Mesendoderm (in vitro differentiated cells): Measurements from ENCODE around the gene NOLC1.
"Not testable (repeated sequence)": the region's sequence is repeated elsewhere in the genome, so short reads cannot be mapped to it uniquely, and the experiment has no call there.

Experiments used
- DNase-seq: peaks from one replicate; pipeline ENCODE4 v3.0.0; 2013
- H2AK5ac ChIP-seq: 2 replicates; pipeline ENCODE4 v1.6.1; 2013; ENCODE audit warnings: low read length, inconsistent platforms
- H2BK120ac ChIP-seq: 2 replicates; pipeline ENCODE4 v1.6.1; 2013; ENCODE audit warnings: low read depth, mild to moderate bottlenecking, low read length, moderate library complexity, mixed read lengths
- H2BK15ac ChIP-seq: replicated peaks from 2 replicates; pipeline ENCODE4 v1.6.1; 2013; ENCODE audit warnings: low read depth, mild to moderate bottlenecking, moderate library complexity
- H2BK5ac ChIP-seq: 2 replicates; pipeline ENCODE4 v1.6.1; 2013; ENCODE audit warnings: low read length, inconsistent platforms
- H3K18ac ChIP-seq: 2 replicates; pipeline ENCODE4 v1.6.1; 2013; ENCODE audit warnings: mild to moderate bottlenecking, low read length, mixed read lengths
- H3K23ac ChIP-seq: one replicate; pipeline ENCODE4 v1.6.1; 2013; ENCODE audit warnings: low read length
- H3K27ac ChIP-seq: 2 replicates; pipeline ENCODE4 v1.5.1; 2013; ENCODE audit warnings: low read depth, mild to moderate bottlenecking, inconsistent platforms, low read length, moderate library complexity
- H3K27me3 ChIP-seq: 2 replicates; pipeline ENCODE4 v1.6.1; 2013; ENCODE audit warnings: low read length, control low read depth, mild to moderate bottlenecking, inconsistent platforms; ENCODE audit not compliant: insufficient read depth, poor library complexity
- H3K36me3 ChIP-seq: 2 replicates; pipeline ENCODE4 v1.6.1; 2013; ENCODE audit warnings: low read length, inconsistent platforms; ENCODE audit not compliant: control insufficient read depth, insufficient read depth
- H3K4ac ChIP-seq: one replicate; pipeline ENCODE4 v1.6.1; 2013; ENCODE audit warnings: low read depth, mild to moderate bottlenecking, low read length, moderate library complexity
- H3K4me1 ChIP-seq: 2 replicates; pipeline ENCODE4 v1.6.1; 2013; ENCODE audit warnings: low read depth, low read length, inconsistent platforms; ENCODE audit not compliant: control insufficient read depth
- H3K4me2 ChIP-seq: 2 replicates; pipeline ENCODE4 v1.6.1; 2013; ENCODE audit warnings: low read length
- H3K4me3 ChIP-seq: 2 replicates; pipeline ENCODE4 v1.5.1; 2013; ENCODE audit warnings: mild to moderate bottlenecking, low read length
- H3K56ac ChIP-seq: one replicate; pipeline ENCODE4 v1.6.1; 2013; ENCODE audit warnings: low read length
- H3K79me1 ChIP-seq: 2 replicates; pipeline ENCODE4 v1.6.1; 2013; ENCODE audit warnings: low read length, inconsistent platforms
- H3K79me2 ChIP-seq: 2 replicates; pipeline ENCODE4 v1.6.1; 2013; ENCODE audit warnings: mild to moderate bottlenecking, low read length; ENCODE audit not compliant: control insufficient read depth, insufficient read depth
- H3K9ac ChIP-seq: 2 replicates; pipeline ENCODE4 v1.6.1; 2013; ENCODE audit warnings: low read length, inconsistent platforms
- H4K5ac ChIP-seq: one replicate; pipeline ENCODE4 v1.6.1; 2013; ENCODE audit warnings: low read length
- H4K8ac ChIP-seq: one replicate; pipeline ENCODE4 v1.6.1; 2013; ENCODE audit warnings: low read depth, mild to moderate bottlenecking, control low read depth, low read length, moderate library complexity
- WGBS: extraction: QIAGEN DNeasy Blood & Tissue Kit; methylation state at CpG from one replicate; pipeline ENCODE4 v1.1.7; 2013; ENCODE audit warnings: low lambda C conversion rate, missing lambda C conversion rate; ENCODE audit not compliant: insufficient coverage; ENCODE audit errors: extremely low coverage; 5-methylcytosine and 5-hydroxymethylcytosine counted together

NOLC1 gene

DNA sequence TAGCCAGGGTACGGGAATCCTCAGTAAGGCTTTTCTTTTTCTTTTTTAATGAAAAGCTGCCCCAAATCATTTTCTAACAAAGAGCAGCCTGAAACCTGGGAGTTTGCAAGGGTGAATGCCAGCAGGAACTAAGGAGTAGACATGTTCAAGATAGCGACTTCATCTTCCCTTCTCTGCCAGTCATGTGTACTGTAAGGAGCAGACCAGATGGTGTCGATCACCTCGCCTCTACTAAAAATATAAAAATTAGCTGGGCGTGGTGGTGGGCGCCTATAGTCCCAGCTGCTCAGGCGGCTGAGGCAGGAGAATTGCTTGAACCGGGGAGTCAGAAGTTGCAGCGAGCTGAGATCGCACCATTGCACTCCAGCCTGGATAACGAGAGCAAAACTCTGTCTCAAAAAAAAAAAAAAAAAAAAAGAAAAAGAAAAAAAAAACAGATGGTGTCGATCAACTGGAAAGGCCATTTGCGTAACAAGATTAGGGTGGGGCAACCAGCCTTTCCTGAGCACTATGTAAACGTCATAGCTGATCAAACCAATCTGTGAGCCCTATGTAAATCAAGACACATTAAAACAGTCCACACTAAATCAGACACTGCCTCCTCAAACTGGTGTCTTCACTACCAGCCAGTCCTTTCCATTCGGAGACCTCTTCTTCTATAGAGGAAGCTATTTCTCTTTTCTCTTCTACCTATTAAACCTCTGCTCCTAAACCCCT is 33.8 kb downstream of the NOLC1 start:
- Histone ChIP-seq H3K4me3 (no peak overlapping the region), H2AK5ac (no peak overlapping the region), H2BK5ac (no peak overlapping the region), H2BK120ac (no peak overlapping the region), H3K4me2 (no peak overlapping the region), H3K18ac (no peak overlapping the region), H3K9ac (no peak overlapping the region), H3K4ac (no peak overlapping the region), H3K23ac (no peak overlapping the region), H3K27ac (no peak overlapping the region), H3K36me3 (no peaks in the 10 kb centered on the region), H3K4me1 (no peaks in the 10 kb centered on the region), H3K79me2 (no peaks in the 10 kb centered on the region), H4K5ac (no peak overlapping the region), H2BK15ac (no peak overlapping the region), H3K79me1 (no peaks in the 10 kb centered on the region), H3K56ac (no peak overlapping the region), H4K8ac (no peak overlapping the region), H3K27me3 (no peaks in the 10 kb centered on the region)
- no CpG with 5 or more reads among the region's 15 CpGs for WGBS
- no peak for DNase-seq

DNA sequence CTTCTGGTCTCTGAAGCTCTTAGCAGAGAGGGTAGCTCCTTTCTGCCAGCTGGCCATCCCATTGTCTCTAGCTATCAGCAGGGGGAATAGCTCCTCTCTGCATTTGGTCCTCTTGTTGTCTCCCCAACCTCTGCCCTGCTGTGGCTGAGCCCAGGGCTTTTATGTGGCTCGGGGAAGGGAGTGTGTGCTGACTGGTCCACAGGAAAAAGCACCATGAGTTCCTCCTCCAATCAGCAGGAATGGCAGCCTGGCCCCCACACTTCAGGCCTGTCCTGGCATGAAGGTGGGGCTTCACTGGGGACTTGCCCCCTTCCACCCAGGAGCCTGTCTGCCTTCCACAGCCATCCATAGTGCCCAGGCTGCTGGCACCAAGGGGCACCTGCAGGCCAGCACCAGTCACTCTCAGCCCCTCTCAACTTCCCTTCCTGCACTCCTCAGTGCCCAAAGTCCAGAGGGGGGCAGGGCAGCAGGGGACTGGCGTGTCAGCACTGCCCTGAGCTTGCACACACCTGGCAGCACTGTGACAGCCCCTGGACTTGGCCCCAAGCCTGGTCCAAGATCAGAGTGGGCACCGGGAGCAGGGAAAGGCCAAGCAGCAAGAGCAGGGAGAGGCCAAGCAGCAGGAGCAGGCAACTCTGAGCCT is 36.2 kb downstream of the NOLC1 start:
- Histone ChIP-seq H3K9ac (no peak overlapping the region), H4K5ac (no peak overlapping the region), H3K56ac (no peak overlapping the region), H2BK15ac (no peak overlapping the region), H3K79me2 (no peaks in the 10 kb centered on the region), H3K4me1 (no peaks in the 10 kb centered on the region), H3K27me3 (no peaks in the 10 kb centered on the region), H4K8ac (no peak overlapping the region), H3K18ac (no peak overlapping the region), H2BK5ac (no peak overlapping the region), H3K36me3 (no peaks in the 10 kb centered on the region), H3K4me3 (no peak overlapping the region), H2AK5ac (no peak overlapping the region), H3K4me2 (no peak overlapping the region), H3K4ac (no peak overlapping the region), H3K79me1 (no peaks in the 10 kb centered on the region), H3K23ac (no peak overlapping the region), H2BK120ac (no peak overlapping the region), H3K27ac (no peak overlapping the region)
- no CpG with 5 or more reads among the region's 3 CpGs for WGBS
- no peak for DNase-seq

DNA sequence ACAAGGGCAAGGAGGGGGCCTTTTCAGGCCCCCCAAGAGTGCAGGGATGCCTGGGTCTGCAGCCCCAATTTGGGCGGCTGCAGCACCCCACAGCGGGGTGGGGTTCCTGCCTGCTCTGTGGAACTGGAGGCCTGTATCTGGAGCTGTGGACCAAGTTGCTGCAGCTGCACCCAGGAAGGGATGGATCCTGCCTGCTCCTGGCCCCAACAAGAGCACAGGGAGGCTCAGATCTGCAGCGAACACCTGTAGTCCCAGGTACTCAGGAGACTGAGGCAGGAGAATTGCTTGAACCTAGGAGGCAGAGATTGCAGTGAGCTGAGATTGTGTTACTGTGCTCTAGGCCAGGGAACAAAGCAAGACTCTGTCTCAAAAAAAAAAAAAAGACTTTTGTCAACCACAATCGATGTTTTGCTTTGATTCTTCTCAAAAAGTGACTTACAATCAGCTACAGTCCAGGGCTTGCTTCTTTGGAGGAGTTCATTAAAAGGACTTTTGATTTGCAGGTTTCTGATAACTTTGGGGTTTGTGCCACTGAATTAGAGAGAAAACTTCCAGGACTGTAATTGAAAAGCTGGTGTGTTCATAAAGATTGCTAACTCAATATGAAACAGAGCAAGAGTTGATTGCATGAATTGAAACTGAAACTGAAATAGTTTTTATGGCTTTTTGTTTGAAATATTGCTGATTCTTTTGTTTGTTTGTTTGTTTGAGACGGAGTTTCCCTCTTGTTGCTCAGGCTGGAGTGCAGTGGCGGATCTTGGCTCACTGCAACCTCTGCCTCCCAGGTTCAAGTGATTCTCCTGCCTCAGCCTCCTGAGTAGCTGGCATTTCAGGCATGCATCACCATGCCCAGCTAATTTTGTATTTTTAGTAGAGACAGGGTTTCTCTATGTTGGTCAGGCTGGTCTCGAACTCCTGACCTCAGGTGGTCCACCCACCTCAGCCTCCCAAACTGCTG is 37.0 kb downstream of the NOLC1 start:
- H3K23ac ChIP-seq, H3K27ac ChIP-seq, H3K4me2 ChIP-seq, H3K79me1 ChIP-seq, H2AK5ac ChIP-seq, H2BK120ac ChIP-seq, H3K18ac ChIP-seq, H3K36me3 ChIP-seq, H3K56ac ChIP-seq, H3K79me2 ChIP-seq, H3K9ac ChIP-seq, H3K4ac ChIP-seq, H3K4me1 ChIP-seq, DNase-seq, H3K27me3 ChIP-seq, H2BK15ac ChIP-seq, H4K5ac ChIP-seq, H2BK5ac ChIP-seq, H4K8ac ChIP-seq, H3K4me3 ChIP-seq: not testable (repeated sequence)
- WGBS: no CpG with 5 or more reads among the region's 7 CpGs

DNA sequence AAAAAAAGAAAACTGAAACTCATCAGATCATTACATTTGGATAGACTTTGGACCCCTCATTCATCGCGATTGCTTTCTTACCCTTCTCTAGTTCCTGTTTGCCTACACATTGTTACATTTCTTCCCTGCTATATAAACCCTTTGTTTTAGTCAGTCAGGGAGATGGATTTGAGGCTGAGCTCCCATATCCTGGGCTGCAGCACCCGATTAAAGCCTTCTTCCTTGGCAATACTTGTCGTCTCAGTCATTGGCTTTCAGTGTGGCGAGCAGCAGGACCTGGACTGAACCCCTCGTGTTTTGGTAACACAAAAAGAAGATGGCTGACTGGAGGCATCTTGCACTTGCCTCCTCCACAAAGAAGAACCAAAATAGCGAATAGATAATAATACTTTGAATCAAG is 39.8 kb downstream of the NOLC1 start:
- no peak overlapping the region for H4K8ac ChIP-seq
- H3K4me3 ChIP-seq: no peak overlapping the region
- no peak overlapping the region for H3K27ac ChIP-seq
- no peaks in the 10 kb centered on the region for H3K79me2 ChIP-seq
- no peaks in the 10 kb centered on the region for H3K79me1 ChIP-seq
- H2BK15ac ChIP-seq: no peak overlapping the region
- no peak overlapping the region for H3K9ac ChIP-seq
- H2BK5ac ChIP-seq: no peak overlapping the region
- no peak overlapping the region for H3K18ac ChIP-seq
- no peak overlapping the region for H2AK5ac ChIP-seq
- no peak for DNase-seq
- no peaks in the 10 kb centered on the region for H3K4me1 ChIP-seq
- H4K5ac ChIP-seq: no peak overlapping the region
- no peak overlapping the region for H3K56ac ChIP-seq
- H3K4me2 ChIP-seq: no peak overlapping the region
- WGBS: no CpG with 5 or more reads among the region's 7 CpGs
- H2BK120ac ChIP-seq: no peak overlapping the region
- H3K23ac ChIP-seq: no peak overlapping the region
- H3K4ac ChIP-seq: no peak overlapping the region
- no peaks in the 10 kb centered on the region for H3K36me3 ChIP-seq
- no peaks in the 10 kb centered on the region for H3K27me3 ChIP-seq

DNA sequence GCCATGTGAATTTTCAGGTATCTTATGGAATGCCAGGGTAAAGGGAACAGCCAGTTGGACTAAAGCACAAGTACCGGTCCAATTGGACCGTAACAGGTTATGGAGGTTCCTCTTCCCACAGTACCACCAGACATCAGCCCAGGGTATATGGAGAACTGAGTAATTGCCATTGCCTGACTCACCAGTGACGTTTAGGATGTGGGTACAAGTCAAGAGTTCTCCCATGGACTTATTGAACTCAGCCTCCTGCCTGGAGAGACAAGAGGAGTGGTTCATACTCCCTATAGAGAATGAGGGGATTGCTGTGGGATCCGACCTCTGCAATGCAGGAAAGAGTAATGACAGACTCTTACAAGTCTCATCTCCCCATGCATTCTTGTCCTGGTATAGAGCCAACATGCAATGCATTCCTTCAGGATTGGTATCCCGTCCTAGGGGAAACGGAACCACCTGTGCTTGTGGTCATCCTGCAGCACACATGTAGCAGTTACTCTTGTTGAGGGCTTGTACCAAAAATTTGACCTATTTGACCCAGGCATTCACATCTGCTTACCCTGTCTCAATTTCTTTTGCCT is 43.2 kb downstream of the NOLC1 start:
- no peaks in the 10 kb centered on the region for H3K79me2 ChIP-seq
- no peak overlapping the region for H2BK15ac ChIP-seq
- H3K23ac ChIP-seq: no peak overlapping the region
- no peaks in the 10 kb centered on the region for H3K36me3 ChIP-seq
- H3K56ac ChIP-seq: no peak overlapping the region
- no peak overlapping the region for H3K27ac ChIP-seq
- no peak overlapping the region for H3K4ac ChIP-seq
- H4K8ac ChIP-seq: no peak overlapping the region
- H2BK120ac ChIP-seq: no peak overlapping the region
- no peak overlapping the region for H2BK5ac ChIP-seq
- no CpG with 5 or more reads among the region's 6 CpGs for WGBS
- no peaks in the 10 kb centered on the region for H3K27me3 ChIP-seq
- no peaks in the 10 kb centered on the region for H3K79me1 ChIP-seq
- DNase-seq: no peak
- no peak overlapping the region for H2AK5ac ChIP-seq
- H3K4me1 ChIP-seq: no peaks in the 10 kb centered on the region
- no peak overlapping the region for H3K9ac ChIP-seq
- H4K5ac ChIP-seq: no peak overlapping the region
- no peak overlapping the region for H3K4me2 ChIP-seq
- no peak overlapping the region for H3K4me3 ChIP-seq
- H3K18ac ChIP-seq: no peak overlapping the region
